AML-193 (cell line): ENCODE data around the gene SIDT1.

Experiments used
- DNase-seq, 2 experiments: peaks; one replicate each; lab custom pipeline; 2025; lab: John Stamatoyannopoulos, UW

SIDT1 gene

DNA sequence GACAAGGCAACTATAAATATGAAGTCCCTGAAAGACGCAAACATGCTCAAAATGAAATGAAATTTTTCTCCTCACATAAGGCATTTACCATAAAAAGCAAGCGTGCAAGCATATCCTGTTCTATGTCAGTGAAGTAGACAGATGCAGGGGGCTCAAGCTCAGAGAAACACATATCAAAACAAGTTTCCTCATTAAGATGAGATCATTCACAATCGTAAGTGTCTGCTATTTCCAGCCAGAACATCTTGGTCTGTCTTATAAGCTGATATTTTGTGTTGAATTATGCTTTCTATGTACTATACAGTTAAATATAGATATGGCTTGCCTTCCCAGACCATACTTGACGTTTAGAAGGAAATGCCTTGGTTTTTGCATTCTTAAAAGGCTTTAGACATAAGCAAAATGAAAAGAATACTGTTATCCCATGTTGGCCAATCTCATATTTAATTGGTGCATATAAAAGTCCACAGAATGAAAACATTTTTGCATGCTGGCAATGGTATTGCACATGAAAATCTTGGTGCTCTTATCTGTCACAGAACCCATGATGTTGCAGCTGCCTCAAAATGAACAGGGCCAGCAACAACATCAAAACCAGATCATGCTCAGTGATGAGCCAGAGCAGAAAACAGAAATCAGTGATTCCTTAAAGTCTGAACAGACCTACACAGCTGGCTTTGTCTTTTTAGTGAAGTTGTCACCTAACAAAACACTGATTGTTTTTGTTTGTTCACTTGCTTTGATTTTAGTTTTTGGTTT lies 65.4 kb downstream of the SIDT1 start:
- no peak for DNase-seq

DNA sequence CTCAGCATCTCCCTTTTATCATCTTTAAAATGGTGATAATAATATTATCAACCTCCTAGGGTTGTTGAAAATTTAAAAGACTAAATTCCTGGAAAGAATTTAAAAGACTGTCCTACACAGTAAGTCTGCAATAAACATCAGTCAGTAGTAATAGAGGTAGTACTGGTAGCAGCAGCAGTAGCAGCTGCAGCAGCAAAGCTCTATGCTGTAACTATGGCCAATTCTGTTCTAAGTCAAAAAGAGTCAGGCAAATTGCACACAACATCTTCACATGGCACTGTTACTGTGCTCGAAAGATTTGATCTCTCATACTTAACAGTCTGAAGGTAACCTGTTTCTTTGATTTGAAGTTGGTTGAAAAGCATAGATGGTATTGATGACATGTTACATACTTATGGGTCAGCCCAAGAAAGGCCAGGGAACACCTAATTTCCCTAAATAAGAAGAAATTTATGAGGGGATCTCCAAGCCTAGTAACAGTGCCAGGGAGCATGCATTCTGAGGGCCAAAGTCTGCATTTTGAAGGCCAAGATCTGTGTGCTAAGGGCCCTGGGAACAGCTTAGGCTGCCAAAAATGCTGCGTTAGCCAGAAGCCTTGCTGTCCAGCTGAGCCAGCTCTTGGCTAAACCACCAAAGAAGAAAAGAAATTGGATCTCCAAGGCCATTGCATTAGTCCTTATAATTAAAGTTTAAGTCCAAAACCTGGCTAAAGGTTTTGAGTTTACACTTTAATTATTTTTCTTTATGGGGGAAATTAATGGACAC lies 68.2 kb downstream of the SIDT1 start:
- no peak for DNase-seq

DNA sequence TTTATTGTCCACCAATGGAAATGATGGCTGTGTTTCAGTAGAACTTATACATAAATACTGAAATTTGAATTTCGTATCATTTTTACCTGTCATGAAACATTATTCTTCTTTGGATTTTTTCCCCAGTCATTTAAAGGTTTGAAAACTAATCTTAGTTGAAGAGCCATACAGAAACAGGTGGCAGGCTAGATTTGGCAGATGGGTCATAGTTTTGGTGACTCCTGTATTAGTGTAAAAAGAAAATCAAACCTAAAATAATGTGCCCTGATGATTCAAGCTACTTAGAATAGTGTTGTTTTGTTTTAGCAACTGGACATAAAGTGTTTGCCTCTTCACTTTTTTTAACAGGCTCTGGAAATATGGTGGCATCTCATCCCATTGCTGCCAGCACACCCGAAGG lies 68.9 kb downstream of the SIDT1 start:
- DNase-seq: no peak

DNA sequence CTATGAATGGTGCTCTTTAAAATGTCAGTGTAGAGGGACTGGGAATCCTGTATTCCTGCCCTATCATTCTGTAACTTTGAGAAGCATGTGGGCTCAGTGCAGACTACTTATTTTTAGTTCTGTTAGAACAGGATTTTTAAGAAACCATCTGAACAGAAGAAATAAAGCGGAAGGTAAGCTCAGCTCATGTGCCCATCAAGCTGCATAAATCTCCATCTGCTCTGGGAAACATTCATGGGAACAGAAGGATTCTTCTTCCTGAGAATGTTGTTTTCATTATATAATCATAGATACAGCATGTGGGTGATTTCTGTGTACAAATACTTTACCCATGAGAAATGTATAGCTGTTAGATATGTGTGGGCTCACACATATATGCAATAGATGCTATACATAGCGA lies 69.9 kb downstream of the SIDT1 start:
- DNase-seq: no peak

DNA sequence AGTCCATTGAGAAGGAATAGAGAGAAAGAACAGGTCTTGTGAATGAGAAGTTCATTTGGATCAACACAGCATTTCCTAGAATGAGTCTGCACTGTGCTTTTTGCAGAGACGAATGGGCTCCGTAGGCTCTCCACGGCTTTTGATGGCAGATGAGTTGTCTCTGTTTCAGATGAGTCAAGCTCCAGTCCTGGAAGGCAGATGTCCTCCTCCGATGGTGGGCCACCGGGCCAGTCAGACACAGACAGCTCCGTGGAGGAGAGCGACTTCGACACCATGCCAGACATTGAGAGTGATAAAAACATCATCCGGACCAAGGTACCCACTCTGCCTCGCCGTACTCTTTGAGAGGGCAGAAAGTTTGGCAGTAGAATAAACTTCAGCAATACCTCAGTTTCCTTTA lies 70.5 kb downstream of the SIDT1 start:
- DNase-seq: no peak

DNA sequence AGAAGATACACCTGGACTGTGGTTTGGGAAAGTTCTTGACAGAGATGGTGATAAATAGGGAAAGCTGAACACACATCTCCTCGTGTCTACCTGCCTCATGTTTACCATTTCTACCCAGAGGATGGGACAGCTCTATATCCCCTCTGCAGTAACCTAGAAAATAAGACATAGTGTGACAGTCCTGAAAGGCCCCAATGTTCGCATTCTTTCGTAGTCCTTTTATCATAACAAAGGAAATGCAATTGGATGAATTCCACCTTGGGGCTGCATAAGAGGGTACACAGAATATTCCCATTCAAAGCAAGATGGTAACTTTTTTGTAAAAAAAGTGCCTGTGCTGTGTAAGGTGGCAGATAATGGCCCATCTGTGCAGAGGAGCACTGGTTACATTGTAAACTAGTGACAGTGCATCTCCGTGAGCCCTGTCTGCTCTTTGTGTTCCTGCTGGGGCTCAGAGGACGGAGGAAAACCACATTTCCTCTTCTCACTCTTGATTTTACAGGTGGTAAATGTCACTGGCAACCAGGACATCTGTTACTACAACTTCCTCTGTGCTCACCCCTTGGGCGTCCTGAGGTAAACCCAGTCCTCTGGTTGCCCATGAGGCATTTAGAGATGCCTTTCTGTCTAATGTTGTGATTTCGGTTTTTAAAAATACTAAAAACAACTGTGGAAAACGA lies 74.3 kb downstream of the SIDT1 start:
- DNase-seq: peak; percentile 29 to 38

DNA sequence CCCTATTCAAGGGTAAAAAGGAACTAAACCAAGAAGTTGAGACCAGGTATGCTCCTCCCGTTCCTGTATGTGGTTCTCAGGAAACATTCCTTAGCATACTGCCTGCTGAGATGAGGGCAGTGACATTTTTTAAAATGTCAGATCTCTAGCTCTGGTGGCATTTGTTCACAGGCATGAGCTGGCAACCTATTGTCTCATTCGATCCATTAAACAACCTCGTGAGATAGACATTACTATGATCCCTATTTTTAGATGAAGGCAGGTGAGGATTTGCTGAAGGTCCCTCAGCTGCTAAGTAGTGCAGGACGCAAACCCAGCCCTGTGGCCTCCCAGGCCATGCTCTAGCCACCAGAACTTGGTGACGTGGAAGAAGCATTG lies 74.9 kb downstream of the SIDT1 start:
- no peak for DNase-seq

DNA sequence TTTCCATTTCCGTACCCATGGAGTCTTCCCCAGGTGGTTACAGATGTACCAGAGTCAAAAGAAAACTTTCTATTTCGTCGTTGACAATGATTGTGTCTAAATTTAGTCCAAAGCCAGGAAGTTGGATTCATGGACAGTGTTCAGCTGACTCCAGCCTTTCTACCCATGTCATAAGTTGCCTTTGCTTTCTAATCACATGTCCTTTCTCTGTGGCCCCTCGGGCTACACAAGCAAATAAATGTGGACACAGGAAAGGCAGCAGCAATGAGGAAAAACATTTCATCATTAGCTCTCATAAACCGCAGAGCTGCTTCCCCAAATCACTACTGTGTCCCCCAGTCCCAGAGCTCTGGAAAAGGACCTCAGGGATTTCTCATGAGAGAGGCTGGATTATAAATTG lies 82.0 kb downstream of the SIDT1 start:
- DNase-seq: no peak

DNA sequence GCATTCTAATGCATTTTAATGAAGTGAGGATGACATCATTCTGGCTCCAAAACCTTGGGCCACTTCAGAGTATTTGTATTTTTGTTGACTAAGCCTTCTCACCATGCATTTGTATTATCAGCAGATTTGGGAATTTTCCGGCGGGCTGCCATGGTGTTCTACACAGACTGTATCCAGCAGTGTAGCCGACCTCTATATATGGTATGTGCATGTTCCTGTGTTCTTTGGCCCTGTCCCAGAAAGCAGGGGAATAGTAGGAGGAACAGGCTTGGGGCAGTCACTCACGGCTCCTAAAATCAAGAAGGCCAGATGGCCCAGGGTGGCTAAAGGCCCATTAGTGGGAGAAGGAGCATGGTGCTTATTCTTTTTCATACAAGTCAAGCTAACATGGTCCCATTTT lies 83.6 kb downstream of the SIDT1 start:
- DNase-seq: no peak

DNA sequence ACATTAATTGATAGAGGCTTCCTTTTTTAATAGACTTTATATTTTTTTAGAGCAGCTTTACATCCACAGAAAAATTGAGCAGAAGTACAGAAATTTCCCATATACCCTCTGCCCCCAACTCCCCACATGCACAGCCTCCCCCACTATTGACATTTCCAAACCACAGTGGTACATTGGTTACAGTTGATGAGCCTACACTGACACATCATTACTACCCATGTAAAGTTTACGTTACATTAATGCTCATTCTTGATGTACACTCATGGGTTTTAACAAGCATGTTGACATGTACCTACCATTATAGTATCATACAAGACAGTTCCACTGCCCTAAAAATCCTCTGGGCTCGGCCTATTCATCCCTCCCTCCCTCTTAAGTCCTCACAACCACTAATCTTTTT lies 85.4 kb downstream of the SIDT1 start:
- no peak for DNase-seq

DNA sequence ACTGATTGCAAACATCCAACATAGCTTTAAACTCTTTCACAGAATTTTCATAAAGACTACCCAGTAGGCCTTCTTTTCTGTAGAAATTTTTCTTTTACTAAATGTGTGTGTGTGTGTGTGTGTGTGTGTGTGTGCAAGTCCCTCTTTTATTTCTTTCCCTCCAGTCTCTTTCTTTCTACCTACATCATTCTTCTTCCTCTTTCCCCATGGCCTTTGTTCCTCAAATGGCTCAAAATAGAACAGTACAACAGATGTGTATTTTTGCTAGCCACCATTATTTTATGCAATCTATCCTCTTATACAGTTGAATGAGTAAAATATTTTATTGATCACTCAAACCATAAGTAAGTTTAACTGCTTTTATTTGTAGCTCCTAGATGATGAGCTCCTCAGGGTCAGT lies 87.7 kb downstream of the SIDT1 start:
- DNase-seq: peak; percentile 41 to 61

DNA sequence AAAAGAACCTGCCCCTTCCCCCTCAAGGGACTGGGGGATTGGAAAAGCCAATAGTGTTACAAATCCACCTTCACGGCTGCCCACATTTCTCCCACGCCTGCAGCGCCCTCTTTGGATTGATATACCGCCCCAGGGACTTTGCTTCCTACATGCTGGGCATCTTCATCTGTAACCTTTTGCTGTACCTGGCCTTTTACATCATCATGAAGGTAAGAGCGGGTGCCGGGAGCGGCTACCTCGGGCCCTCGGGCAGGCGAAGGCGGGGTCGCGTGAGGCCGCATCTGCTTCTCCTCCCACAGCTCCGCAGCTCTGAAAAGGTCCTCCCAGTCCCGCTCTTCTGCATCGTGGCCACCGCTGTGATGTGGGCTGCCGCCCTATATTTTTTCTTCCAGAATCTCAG lies 91.0 kb downstream of the SIDT1 start:
- peak in 1 of 2 experiments; percentile 8 for DNase-seq

DNA sequence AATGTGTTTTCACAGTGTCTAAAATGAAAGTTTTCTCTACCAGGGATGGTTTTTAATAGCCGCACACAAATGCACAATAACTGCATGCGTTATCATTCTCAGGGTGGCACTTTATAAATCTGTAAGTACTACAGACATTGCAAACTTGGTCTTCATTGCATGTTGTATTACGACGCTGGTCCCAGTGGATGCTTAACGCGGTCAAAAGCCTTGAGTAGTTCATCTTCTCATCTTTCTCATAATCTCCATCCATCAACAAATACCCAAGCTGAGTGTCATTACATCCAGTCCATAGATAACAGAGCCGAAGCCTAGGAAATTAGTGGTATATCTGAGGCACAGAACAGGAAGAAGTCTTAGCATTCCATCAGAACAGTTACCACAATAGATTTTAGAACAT lies 91.5 kb downstream of the SIDT1 start:
- DNase-seq: no peak

DNA sequence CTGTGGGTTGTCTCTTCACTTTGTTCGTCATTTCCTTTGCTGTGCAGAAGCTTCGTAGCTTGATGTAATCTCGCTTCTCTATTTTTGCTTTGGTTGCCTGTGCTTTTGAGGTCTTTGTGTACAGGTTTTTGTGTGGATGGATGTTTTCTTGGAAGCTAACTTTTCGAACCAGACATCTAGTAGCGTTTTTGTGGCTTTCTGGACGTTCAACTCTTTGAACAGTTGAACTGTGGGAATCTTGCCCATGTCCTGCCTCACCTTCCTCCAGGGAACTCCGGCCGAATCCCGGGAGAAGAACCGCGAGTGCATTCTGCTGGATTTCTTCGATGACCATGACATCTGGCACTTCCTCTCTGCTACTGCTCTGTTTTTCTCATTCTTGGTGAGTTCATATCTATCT lies 93.5 kb downstream of the SIDT1 start:
- no peak for DNase-seq

DNA sequence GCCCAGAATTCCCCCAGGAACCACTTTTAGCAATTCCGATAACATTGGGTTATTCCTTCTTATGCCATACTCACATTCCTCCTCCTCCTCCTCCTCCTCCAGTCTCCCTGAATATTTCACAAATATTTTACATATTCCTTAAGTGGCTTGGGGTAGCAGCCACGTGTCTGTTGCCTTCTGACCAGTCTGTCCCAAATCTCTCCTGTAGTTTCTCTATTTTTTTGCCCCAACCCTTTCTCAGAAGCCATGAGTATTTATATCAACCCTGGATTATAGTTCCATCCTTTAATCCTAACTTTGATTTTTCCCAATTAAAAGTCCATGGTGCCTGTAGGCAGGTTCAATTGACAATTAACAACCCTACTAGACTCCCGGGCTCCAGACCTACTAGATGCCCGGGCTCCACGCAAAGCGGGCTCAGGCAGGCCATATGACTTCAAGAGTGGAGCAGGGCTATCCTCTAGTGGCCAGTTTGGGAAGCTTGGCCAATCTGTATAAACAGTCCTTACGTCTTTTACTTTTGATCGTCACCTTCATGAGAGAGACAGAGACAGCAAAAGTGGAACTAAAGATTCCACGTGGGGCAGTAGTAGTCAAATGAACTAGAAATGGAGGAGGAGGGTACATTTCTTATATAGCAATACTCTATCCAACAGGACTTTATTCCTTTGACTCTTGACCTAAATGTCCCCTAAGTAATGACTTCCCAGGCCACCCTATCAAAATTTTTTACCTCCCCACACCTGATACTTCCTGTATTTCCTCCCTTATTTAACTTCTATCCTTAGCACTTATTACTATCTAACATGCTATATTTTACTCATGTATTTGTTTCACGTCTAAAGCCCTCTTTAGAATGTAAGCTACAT lies 94.4 kb downstream of the SIDT1 start:
- peak; percentile 55 to 59 for DNase-seq

DNA sequence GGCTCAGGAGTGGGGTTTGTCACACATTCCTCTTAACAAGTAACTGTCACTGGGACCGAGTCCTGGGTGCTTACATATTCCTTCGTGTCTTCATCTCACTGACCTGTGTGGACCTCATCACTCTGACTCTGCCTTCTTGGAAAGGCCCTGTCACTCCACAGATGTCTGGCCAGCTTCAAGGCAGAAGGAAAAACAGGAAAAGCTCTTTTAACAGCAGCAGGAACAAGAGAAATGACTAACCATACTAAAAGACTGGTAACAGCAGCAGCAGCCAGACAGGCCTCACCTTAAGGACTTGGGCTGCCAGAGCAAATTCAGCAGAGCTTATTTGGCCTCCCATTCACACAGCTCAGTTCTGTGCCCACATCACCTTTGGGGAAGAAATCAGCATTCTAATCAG lies 96.0 kb downstream of the SIDT1 start:
- no peak for DNase-seq

DNA sequence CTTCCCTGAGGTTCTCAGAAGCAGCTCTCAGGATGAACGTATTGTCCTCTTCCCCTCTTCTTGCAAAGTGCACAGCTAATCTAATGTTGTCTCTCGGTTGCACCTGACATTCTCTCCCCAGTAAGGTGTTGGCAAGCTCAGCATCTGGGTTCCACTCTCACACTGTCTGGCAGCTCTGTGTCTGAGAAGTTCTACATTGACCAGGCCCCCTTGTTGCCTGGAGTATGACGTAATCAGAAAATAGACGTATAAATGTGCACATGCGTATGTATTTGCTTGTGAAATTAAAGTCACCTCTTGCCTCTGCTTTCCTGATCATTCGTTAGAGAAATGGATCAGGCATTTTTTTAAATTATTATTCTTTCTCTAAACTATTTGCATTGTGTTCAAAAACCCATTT lies 96.4 kb downstream of the SIDT1 start:
- DNase-seq: no peak

DNA sequence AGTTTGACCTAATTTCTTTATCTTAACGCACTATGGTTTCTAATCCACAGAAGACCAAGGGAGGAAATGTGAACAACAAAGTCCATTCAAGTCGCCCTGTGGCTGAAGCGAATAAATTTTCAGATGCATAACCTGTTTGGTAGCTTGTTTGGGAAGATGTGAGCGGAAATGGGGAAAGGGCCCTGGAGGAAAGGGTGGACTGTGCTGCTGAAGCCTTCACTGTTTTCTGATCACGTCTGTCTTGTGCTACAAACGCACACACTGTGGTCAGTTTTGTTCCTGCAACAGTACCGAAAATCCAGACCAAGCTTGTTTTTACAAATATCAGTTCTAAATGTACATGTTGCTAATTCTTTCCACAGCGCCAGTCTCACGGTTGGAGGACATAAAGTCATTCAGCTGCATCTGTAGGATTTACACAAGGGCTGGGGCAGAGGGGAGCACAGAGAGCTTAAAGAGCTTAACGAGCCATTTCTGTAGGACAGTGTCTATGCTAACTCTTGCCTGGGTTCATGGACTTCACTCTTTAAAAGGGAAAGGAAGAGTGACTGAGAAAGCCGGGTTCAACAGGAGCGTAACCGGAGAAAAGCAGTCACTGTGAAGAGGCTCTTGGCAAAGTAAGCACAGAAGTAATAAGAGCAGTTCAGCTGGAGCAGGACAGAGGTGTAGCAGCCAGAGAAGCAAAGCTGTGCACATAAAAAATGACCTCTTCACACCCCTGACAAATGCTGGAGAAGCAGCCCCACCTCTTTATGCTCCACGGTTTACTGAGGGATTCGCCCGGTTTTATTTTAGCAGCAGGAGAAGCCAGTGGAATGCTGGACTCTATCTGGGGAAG lies 97.4 kb downstream of the SIDT1 start:
- no peak for DNase-seq

DNA sequence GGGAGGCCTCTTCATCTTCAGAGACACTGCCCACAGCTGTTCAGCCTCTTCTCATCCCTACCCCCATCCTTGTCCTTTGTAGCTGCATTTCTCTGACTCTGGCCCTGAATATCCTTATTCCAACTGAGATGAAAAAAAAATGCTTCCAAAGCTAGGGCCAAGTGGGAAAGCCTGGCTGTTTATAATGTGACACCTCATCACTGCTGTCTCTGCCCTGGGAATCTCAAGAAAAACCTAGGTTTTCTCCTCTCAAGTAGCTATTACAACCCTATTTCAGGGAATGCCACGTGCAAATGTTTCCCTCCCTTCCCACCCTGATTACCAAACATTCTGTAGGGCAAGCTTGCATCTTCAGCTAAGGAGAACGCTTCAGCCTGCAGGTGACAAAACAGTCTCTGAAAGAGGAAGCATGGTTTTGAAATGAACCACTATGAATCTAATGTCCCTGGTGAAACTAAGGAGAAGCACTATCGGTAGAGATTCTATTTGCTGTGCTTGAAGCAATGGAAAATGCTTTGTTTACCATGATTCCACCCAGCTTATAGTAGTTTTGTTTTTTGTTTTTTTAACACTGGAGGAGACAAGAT lies 98.7 kb downstream of the SIDT1 start:
- peak; percentile 76 to 78 for DNase-seq

DNA sequence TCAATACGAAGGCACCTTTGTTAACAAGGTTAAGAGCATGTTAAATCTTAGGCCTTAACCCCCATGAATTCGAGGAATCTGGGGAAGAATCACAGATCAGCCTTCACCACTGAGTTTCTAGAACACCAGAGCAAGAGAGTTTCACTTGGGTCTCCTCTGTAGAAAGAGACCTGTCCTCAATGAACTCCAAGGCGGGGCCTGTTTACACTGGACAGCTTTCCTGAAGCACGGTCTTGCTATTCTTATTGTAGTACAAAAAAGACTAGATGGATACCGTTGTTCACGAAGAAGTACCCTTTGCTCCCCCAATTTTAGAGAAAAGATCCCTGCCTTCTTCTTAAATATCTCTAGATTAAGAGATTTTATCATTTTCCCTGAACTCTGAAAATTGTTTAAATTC lies 99.2 kb downstream of the SIDT1 start:
- no peak for DNase-seq
